GM12891 (cell line): Measurements from ENCODE around the gene PADI1.

Source experiments
- POLR2A ChIP-seq: IDR thresholded peaks from 2 replicates; pipeline ENCODE4 v1.6.1; 2011; ENCODE audit warnings: low read depth, low read length, control low read depth
- POLR2AphosphoS5 ChIP-seq: IDR thresholded peaks from 2 replicates; pipeline ENCODE4 v1.6.1; 2011; ENCODE audit warnings: low read depth, low read length, control low read depth
- TAF1 ChIP-seq: IDR thresholded peaks from 2 replicates; pipeline ENCODE4 v1.6.1; 2011; ENCODE audit warnings: low read depth, low read length, control low read depth

- no peak for TF ChIP-seq POLR2AphosphoS5
- no peak for TF ChIP-seq POLR2A
- no peak for TF ChIP-seq TAF1
Observed at GRCh38 chr1:17260264-17260663, 55.3 kb downstream of the PADI1 start.
